ENCODE measurements around the gene BTBD9. TPM values are rescaled to one million over a fixed set of nuclear protein-coding genes. Genes with fewer than 3 reads are reported as not detected.

BTBD9 gene
- total RNA-seq, 4 donors from 2014 or later, result 11.7 to 17.7 (median 14.1) TPM

- TF ChIP-seq CTCF (IDR thresholded peaks at IDR 0.05; ENCODE audit: low read depth), result no peak
These were observed 158.4 kb downstream of the BTBD9 start for GRCh38 chr6:38481211-38481836.

- no peak for TF ChIP-seq CTCF (IDR thresholded peaks at IDR 0.05; ENCODE audit: low read depth)
These were observed 159.7 kb downstream of the BTBD9 start for GRCh38 chr6:38480036-38480435.

- no peak for TF ChIP-seq CTCF (IDR thresholded peaks at IDR 0.05; ENCODE audit: low read depth)
These were observed 160.4 kb downstream of the BTBD9 start for GRCh38 chr6:38479331-38479730.

- no peak for TF ChIP-seq CTCF (IDR thresholded peaks at IDR 0.05; ENCODE audit: low read depth)
These were observed 162.0 kb downstream of the BTBD9 start for GRCh38 chr6:38477680-38478260.

GRCh38 chr6:38476888-38477287 is 162.8 kb downstream of the BTBD9 start:
- no peak for TF ChIP-seq CTCF (IDR thresholded peaks at IDR 0.05; ENCODE audit: low read depth)

- no peak for TF ChIP-seq CTCF (IDR thresholded peaks at IDR 0.05; ENCODE audit: low read depth)
These were observed 163.6 kb downstream of the BTBD9 start for GRCh38 chr6:38476141-38476540.

- no peak for TF ChIP-seq CTCF (IDR thresholded peaks at IDR 0.05; ENCODE audit: low read depth)
These were observed 169.2 kb downstream of the BTBD9 start for GRCh38 chr6:38470548-38470947.
